Stomach (tissue), 4 donors: ENCODE data around the gene SLC38A9.

ENCODE experiments used
- POLR2A ChIP-seq, 4 donors: fragments of 450-650 bp; IDR thresholded peaks; one replicate each; pipeline ENCODE4 v1.6.1; 2016; ENCODE audit warnings: antibody characterized with exemption in 4 of 4, control low read depth in 2 of 4, mild to moderate bottlenecking in 1 of 4, moderate library complexity in 1 of 4
- TF ChIP-seq, protein P1 (sequence below), 7 experiments: fragments of 450-650 bp in 4 of 7; fragments of 200-600 bp in 3 of 7; sonication (generic) in 3 of 7; IDR thresholded peaks; one replicate each; pipeline ENCODE4 v1.5.1; 2016 to 2019; ENCODE audit warnings: antibody characterized with exemption in 7 of 7, control low read depth in 2 of 7, mild to moderate bottlenecking in 1 of 7

DNA sequence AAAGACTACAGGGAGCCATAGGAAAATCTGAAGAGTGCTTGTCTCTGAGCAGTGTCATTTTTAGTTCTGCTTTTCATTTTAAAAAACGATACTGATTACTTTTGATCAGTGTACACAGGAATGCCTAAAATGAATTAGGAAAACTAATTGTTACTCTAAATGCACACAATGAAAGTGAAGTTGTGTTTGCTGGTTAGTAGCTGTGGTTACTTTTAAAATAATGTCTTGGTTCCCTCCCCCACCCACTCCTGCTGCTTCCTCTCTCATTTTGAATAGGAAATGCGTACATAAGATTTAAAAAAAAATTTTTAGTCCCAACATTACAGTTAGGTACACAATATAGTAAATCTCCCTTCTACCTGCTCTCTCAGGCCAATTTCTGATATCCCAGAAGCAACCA lies 129.9 kb downstream of the SLC38A9 start:
- TF ChIP-seq, protein P1, sequence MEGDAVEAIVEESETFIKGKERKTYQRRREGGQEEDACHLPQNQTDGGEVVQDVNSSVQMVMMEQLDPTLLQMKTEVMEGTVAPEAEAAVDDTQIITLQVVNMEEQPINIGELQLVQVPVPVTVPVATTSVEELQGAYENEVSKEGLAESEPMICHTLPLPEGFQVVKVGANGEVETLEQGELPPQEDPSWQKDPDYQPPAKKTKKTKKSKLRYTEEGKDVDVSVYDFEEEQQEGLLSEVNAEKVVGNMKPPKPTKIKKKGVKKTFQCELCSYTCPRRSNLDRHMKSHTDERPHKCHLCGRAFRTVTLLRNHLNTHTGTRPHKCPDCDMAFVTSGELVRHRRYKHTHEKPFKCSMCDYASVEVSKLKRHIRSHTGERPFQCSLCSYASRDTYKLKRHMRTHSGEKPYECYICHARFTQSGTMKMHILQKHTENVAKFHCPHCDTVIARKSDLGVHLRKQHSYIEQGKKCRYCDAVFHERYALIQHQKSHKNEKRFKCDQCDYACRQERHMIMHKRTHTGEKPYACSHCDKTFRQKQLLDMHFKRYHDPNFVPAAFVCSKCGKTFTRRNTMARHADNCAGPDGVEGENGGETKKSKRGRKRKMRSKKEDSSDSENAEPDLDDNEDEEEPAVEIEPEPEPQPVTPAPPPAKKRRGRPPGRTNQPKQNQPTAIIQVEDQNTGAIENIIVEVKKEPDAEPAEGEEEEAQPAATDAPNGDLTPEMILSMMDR (IDR thresholded peaks at IDR 0.05): no peak
- TF ChIP-seq POLR2A (IDR thresholded peaks at IDR 0.05): no peak
